ENCODE data around the gene ZNF892. TPM values are rescaled to one million over a fixed set of nuclear protein-coding genes. Genes with fewer than 3 reads are reported as not detected.

ZNF892 gene
- total and polyA plus RNA-seq, 2 of the 13 experiments (the other 11 are each of a cell fraction or from before 2014, with no cell fraction given): not detected

DNA sequence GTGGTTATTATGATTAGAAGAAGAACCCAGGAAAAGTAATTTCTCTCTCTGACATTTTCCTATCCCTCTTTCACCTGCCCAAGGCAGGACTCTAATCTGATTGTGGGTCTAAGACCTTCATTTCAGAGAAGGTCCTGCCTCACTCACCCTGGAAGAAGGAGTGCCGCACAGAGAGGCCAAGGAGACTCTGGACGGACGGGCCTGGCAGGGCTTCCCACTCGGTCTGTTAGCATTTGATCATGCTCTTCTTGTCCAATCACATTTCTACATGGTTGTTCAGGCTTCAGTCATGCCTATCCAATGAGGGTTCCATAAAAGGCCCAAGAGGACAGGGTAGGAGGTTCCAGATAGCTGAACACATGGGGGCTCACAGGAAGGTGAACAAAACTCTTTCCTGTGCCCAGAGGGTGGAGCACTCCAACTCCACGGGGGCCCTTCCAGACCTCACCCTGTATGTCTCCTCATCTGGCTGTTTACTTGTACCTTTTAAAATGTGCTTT is 27.0 kb downstream of the ZNF892 start:
- ChIA-PET CTCF (ENCODE audit: low intra/inter-chr PET ratio, low total read pairs) (interaction anchor here (1.4 kb wide), 1 partner anchor 81 kb away, joined by 4 read pairs; no protein-coding TSS in a partner anchor), POLR2A (no interaction called here)
- no TSS peak for BruUV-seq (replicated peaks)
- no peak for DNase-seq (ENCODE audit: low spot score)
- 42% methylated on average over 5 of the region's 5 CpGs for WGBS (ENCODE audit: low lambda C conversion rate)
- no peak for FAIRE-seq
- Histone ChIP-seq H3K27me3 (ENCODE audit: control insufficient read depth in 1 of 2, insufficient read depth in 2 of 2, low read length in 2 of 2) (no peaks in the 10 kb centered on the region; a peak in 1 of 5 replicates), H3K9ac (ENCODE audit: insufficient read depth, low read depth, low read length) (no peak overlapping the region), H3K36me3 (replicated peaks in 1 of 2; ENCODE audit: control insufficient read depth in 1 of 2, insufficient read depth in 2 of 2, low read length in 2 of 2) (no peaks in the 10 kb centered on the region), H4K20me1 (ENCODE audit: insufficient read depth, low read length) (no peaks in the 10 kb centered on the region), H3K4me2 (ENCODE audit: low read depth, low read length) (no peak overlapping the region), H2AFZ (ENCODE audit: low read length) (no peak overlapping the region), H3K9me3 (ENCODE audit: low read length) (no peaks in the 10 kb centered on the region), H3K79me2 (ENCODE audit: insufficient read depth, low read length) (no peaks in the 10 kb centered on the region), H3K27ac (ENCODE audit: extremely low read length, insufficient read depth, low read length) (no peak overlapping the region), H3K4me3 (replicated peaks in 1 of 3; ENCODE audit: insufficient read depth in 1 of 3, low read depth in 2 of 3, low read length in 3 of 3) (no peak overlapping the region), H3K4me1 (ENCODE audit: insufficient read depth, low read length) (peaks cover 4% of the 10 kb centered on the region; the same call in 1 of the 2 replicates)
- in situ Hi-C loops (cut with HindIII; ENCODE audit: extremely low pct_ligation_motif_present, low pct_unique_long_range_greater_than_20kb) (loop anchor here (5.0 kb wide), 1 partner anchor 83 kb away; no protein-coding TSS in a partner anchor), intact Hi-C loops (cut with micrococcal nuclease; ENCODE audit: unreplicated experiment) (no loop called here)
- no peak for ATAC-seq
- TF ChIP-seq HNF1A (IDR thresholded peaks at IDR 0.05; ENCODE audit: low read depth) (no peak), HNF1A (CRISPR knock-in tag; IDR thresholded peaks at IDR 0.05; ENCODE audit: borderline replicate concordance) (no peak), HNRNPLL (IDR thresholded peaks at IDR 0.05; ENCODE audit: low read depth, low read length, poor library complexity, severe bottlenecking) (no peak), ZNF431 (CRISPR knock-in tag; IDR thresholded peaks at IDR 0.05; ENCODE audit: borderline replicate concordance, low read depth) (no peak), CCDC6 (CRISPR knock-in tag; IDR thresholded peaks at IDR 0.05) (no peak), ZNF263 (CRISPR knock-in tag; IDR thresholded peaks at IDR 0.05) (no peak), RCOR2 (CRISPR knock-in tag; IDR thresholded peaks at IDR 0.05) (no peak), ZNF326 (CRISPR knock-in tag; IDR thresholded peaks at IDR 0.05; ENCODE audit: borderline replicate concordance) (no peak), MAZ (IDR thresholded peaks at IDR 0.05; ENCODE audit: borderline replicate concordance, low read depth, low read length) (no peak), MAZ (CRISPR knock-in tag; IDR thresholded peaks at IDR 0.05; ENCODE audit: low read depth) (no peak), ZZZ3 (CRISPR knock-in tag; IDR thresholded peaks at IDR 0.05; ENCODE audit: borderline replicate concordance) (no peak), ZBTB26 (CRISPR knock-in tag; IDR thresholded peaks at IDR 0.05; ENCODE audit: borderline replicate concordance) (no peak), CEBPZ (IDR thresholded peaks at IDR 0.05; ENCODE audit: low read length) (no peak), ZFP62 (CRISPR knock-in tag; IDR thresholded peaks at IDR 0.05) (no peak)
- TF ChIP-seq, protein P1, sequence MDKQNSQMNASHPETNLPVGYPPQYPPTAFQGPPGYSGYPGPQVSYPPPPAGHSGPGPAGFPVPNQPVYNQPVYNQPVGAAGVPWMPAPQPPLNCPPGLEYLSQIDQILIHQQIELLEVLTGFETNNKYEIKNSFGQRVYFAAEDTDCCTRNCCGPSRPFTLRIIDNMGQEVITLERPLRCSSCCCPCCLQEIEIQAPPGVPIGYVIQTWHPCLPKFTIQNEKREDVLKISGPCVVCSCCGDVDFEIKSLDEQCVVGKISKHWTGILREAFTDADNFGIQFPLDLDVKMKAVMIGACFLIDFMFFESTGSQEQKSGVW (CRISPR knock-in tag; IDR thresholded peaks at IDR 0.05; ENCODE audit: borderline replicate concordance): no peak
